ENCODE data around the gene ZMYND10. TPM values are rescaled to one million over a fixed set of nuclear protein-coding genes. Genes with fewer than 3 reads are reported as not detected.

ZMYND10 gene
- total RNA-seq, 2 donors from 2014 or later, result 3.9 to 10.9 TPM

DNA sequence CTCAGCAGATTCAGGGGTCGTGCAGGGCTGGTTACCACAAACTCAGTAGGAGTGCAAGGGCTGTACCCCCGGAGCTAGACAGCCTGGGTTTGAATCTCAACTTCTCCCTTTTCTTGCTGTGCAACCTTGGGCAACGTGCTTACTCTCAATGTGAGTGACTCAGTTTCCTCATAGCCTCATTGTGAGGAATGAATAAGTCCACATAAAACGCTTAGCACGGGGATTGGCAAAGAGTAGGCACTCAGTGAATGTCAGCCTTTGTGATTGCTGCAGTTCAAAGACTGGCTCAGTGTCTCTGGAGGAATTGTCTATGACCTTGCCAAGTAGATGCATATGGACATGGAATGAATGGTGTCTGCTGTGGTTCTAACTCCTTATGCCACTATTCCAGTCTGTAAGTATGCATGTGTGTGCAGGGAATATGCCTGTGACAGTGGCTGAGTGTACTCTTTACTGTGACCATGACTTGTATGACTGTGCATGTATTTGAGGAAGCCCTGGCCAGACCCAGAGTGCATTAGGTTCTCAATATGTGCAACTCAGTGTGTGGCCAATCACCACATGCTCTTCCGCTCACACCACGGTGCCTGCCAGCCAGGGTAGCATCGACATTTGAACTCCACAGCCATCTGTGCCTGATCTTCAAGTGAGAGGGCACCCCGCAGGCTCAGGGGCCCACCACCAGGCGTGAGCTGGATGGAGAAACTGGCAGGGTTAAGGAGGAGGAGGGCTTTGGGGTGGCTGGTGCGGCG lies 45.4 kb downstream of the ZMYND10 start:
- peak overlapping the region; percentile 94 for H3K27ac Mint-ChIP-seq
- no peaks in the 10 kb centered on the region for H3K27me3 Mint-ChIP-seq
- H3K4me1 Mint-ChIP-seq, result peaks cover 8% of the 10 kb centered on the region
- no peaks in the 10 kb centered on the region for H3K9me3 Mint-ChIP-seq
- no peaks in the 10 kb centered on the region for H3K36me3 Mint-ChIP-seq (ENCODE audit: low read depth)
- peak overlapping the region; percentile 98 for H3K4me3 Mint-ChIP-seq
- ATAC-seq (replicated peaks), result peak; percentile 38

DNA sequence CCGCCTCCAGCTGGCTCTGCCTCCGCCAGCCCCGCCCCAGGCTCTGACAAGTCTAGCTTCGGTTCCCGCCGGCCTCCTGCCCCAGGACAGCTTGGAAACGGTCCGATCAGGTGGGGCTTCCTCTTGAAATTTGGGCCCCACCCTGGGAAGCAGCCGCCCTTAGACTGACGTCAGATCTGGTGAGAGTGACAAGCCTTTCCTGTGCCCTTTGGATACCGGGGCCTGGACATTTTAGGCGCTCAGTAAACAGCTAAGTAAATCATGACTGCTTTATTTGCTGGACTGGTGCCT lies 45.9 kb downstream of the ZMYND10 start:
- Mint-ChIP-seq H3K9me3 (no peaks in the 10 kb centered on the region), H3K36me3 (ENCODE audit: low read depth) (no peaks in the 10 kb centered on the region), H3K4me3 (peak overlapping the region; percentile 98), H3K27ac (peak overlapping the region; percentile 94), H3K27me3 (no peaks in the 10 kb centered on the region), H3K4me1 (peaks cover 8% of the 10 kb centered on the region)
- no peak for ATAC-seq (replicated peaks)

DNA sequence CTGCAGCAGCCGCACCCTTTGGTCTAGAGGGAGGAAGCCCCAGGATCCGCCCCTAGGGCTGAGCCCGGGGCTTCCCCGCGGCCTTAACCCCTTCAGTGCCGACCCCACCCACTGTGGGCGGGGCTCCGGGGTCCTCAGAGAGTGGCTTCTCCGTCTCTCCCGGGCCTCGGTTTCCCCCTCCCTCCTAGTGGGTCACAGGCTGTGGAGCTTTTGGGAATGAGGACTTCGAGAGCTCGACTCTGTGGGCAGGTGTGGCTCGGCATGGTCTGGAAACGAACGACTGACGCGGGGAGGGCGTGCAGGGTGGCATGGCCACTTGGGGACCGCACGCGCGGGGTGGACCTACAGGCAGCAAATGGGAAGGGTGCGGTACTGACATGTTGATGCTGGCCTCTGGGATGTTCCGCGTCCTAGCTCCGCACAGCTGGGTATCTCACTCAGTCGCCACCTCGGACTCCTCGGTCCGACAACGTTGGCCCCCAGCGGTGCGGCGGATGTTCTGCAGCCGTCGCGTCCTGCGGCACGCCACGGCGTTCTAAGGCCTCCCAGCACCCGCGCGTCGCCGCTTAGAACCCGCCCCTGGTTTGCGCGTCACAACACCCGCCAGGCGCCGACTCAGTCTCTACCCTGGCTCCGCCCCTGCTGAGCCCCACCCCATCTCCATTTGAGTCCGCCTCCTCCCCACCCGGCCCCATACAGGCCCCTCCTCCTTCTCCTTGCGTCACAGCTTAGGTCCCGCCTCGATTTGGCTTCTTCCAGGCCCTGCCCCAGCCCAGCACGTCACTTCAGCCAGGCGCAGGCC lies 46.5 kb downstream of the ZMYND10 start, which contains the start of the genes HYAL3 and NAA80:
TSS of gene HYAL3 (minus strand) at position 570 of the 802 bp plus-strand sequence. CDS start 3,803 bp downstream, outside the sequence.
TSS of gene NAA80 (minus strand) at position 570 of the 802 bp plus-strand sequence. CDS start 1,942 bp downstream, outside the sequence.
- Mint-ChIP-seq H3K4me3 (peak within 1 kb of the TSS; percentile 98), H3K27ac (peak within 1 kb of the TSS; percentile 94), H3K27me3 (no peaks in the 10 kb centered on the region), H3K36me3 (ENCODE audit: low read depth) (no peaks in the 10 kb centered on the region), H3K9me3 (no peaks in the 10 kb centered on the region), H3K4me1 (peaks cover 8% of the 10 kb centered on the region)
- ATAC-seq (replicated peaks), result peak; percentile 90

DNA sequence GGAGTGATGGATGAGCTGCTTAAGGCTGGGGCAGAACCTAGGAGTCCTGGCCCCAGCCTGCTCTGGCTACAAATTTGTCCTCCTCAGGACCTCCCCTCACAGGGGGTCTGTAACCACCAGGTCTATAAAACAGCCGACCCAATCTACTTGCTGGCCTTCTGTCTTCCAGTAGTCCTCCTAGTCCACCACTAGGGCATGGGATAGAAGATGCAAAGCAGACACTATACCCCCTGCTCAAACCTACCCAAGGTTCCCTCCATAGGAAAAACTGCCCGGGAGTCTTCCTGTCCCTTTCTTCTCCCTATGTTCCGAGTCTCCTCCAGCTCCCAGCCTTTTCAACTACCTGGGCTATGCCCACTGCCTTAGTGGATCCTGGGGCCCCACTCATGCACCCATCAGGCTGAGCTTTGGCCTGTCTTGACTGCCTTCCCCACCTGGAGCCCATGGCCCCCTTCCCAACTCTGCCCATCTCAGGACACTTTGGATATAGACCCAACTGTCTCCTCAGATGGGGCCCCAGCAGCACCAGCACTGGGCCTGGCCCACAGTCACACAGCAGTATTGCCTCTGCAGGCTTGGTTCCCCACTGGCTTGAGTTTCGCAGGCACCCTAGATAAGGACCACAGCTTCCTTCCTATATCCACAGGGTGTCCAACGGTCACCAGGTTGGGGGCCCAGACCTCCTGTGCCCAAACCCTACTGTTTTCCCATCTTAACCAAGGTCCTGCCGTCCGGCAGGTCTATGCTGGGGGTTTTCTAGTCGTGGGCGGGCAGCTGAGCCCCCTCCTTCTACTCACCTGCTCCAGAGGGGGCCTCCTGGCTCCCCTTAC lies 47.4 kb downstream of the ZMYND10 start:
- H3K27ac Mint-ChIP-seq, result peak overlapping the region; percentile 94
- ATAC-seq (replicated peaks), result no peak
- no peaks in the 10 kb centered on the region for H3K36me3 Mint-ChIP-seq (ENCODE audit: low read depth)
- H3K4me1 Mint-ChIP-seq, result peaks cover 8% of the 10 kb centered on the region
- H3K27me3 Mint-ChIP-seq, result no peaks in the 10 kb centered on the region
- H3K4me3 Mint-ChIP-seq, result peak overlapping the region; percentile 98
- H3K9me3 Mint-ChIP-seq, result no peaks in the 10 kb centered on the region

DNA sequence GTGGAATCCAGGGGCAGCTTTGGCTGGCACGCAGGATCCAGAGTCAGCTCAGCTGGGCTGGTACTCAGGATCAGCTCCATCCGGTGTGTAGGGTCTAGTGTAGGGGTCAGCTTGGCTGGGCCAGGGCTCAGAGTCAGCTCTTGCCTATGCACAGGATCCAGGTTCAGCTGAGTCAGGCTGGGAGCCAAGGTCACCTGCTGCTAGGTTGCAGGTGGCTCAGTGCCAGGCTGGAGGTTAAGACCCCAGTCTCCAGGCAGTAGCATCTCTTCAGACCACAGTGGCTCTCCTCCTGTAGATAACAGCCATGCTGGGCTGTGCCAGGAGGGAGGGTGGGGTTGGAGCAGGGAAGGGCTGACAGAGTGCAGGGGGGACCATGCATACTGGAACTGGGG lies 48.2 kb downstream of the ZMYND10 start:
- Mint-ChIP-seq H3K27ac (no peak overlapping the region), H3K4me3 (peak overlapping the region; percentile 98)
- no peak for ATAC-seq (replicated peaks)

DNA sequence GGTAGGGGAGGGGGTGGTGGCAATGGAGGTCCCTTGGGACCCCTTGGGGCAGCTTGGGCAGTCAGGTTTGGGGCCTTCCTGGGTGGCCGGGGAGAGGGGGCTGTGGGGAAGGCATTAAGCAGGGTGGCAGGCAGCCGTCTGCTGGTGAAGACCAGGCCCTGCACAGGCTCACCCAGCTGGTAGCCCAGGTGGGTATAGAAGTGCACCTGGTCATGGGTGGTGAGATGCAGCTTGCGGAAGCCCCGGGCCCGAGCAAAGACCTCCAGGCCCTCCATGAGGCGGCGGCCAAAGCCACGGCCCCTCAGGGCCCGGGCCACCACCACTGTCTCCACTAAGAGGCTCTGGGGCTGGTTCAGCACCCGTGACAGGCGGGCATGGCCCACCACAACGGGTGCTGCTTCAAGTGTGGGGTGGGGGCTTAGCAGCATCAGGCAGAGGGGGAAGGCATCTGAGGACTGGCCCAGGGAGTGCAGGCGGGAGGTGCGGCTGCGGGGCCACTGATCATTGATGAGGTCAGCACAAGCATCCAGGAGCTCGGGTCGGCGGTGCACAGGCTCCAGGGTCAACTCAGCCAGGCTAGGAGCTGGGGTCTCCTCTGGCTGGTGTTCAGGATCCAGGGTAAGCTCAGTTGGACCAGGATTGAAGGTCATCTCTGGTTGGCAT lies 48.7 kb downstream of the ZMYND10 start:
- Mint-ChIP-seq H3K27me3 (no peaks in the 10 kb centered on the region), H3K4me1 (peaks cover 16% of the 10 kb centered on the region), H3K36me3 (ENCODE audit: low read depth) (no peaks in the 10 kb centered on the region), H3K27ac (no peak overlapping the region), H3K4me3 (peak overlapping the region; percentile 98), H3K9me3 (no peaks in the 10 kb centered on the region)
- no peak for ATAC-seq (replicated peaks)

More for the DNA sequence above, 48.2 kb downstream of the ZMYND10 start:
- Mint-ChIP-seq H3K27me3 (no peaks in the 10 kb centered on the region), H3K4me1 (peaks cover 15% of the 10 kb centered on the region), H3K36me3 (ENCODE audit: low read depth) (no peaks in the 10 kb centered on the region), H3K9me3 (no peaks in the 10 kb centered on the region)

DNA sequence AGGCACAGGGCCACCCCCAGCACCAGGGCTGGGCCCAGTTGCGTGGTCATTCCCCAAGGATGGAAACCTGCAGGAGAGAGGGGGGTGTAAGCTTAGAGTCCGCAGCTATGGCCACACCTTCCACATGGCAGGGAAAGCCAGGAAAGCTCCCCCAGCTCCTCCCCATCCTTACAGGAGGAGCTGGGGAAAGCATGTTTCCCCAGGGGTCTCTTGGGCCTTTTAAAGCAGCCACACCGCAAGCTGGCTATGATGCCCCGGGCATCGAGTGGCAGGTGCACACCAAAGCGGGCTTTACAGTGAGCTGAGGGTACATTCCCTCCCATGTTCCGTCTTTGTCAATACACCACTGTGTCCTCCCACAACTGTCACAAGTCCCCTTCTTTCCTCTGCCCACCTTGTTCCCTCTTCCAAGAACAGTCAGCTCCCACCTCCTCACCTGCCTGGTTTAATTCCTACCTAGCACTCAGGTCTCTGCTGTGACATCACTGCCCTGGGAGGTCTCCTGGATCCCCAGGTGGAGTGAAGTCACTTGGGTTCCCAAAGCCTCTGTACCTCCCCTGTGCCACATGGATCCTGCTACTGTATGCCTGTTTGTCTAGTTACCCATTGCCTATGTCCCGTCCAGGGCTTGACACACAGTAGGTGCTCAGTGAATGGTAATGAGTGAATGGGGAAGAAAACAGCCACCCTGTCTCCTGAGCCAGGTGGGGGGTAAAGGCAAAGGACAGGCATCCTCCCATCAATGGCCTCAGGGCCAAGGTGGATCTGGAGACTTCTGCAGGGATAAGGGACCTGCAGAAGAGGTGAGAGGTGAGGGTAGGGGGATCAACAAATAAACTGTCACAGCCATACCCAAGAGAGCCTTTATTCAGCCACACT lies 49.7 kb downstream of the ZMYND10 start:
- no peak for ATAC-seq (replicated peaks)
- Mint-ChIP-seq H3K36me3 (ENCODE audit: low read depth) (peaks cover 10% of the 10 kb centered on the region), H3K27me3 (no peaks in the 10 kb centered on the region), H3K4me1 (peaks cover 22% of the 10 kb centered on the region), H3K27ac (no peak overlapping the region), H3K4me3 (no peak overlapping the region), H3K9me3 (no peaks in the 10 kb centered on the region)

DNA sequence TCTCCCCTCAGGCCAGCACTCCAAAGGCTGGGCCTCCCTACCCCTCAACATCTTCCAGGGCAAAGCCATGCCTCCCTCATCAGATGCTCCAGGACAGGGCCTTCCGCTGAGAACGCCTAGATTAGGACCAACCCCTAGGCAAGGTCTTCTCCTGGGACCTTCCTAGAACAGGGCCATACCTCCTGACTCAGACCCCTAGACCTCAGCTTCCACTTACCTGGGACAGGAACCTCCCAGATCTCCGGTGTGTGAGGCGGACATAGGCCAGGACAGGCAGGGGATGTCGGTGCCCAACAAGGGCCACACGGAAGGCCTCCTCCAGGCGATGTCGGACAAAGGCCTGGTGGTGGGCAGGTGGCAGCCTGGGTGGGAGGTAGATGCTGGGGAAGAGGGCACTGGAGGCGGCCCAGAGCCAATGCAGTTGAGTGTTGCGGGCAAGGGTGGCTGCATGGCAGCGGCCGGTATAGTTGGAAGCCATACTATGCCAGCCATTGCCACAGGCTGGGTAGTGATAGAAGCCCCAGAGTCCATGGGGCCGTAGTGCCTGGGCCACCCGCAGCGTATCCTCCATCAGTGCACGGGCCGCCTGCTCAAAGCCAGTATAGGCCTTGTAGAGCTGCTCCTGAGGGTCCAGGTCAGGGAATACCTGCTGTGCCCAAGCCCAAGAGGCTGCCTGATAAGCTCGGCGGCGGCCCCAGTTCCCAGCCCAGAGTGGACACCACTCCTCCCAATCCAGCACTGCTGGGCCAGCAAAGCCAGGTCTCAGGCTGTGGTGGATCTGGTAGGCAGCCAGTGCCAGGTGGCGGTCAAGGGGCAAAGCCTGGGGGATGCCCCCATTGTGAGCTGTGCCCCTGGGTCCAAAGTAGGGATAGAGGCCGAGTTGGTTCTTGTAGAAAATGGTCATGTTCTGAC lies 50.8 kb downstream of the ZMYND10 start:
- H3K4me3 Mint-ChIP-seq, result no peak overlapping the region
- no peaks in the 10 kb centered on the region for H3K27me3 Mint-ChIP-seq
- no peak overlapping the region for H3K27ac Mint-ChIP-seq
- no peaks in the 10 kb centered on the region for H3K9me3 Mint-ChIP-seq
- ATAC-seq (replicated peaks), result no peak
- H3K36me3 Mint-ChIP-seq (ENCODE audit: low read depth), result peaks cover 18% of the 10 kb centered on the region
- peaks cover 14% of the 10 kb centered on the region for H3K4me1 Mint-ChIP-seq

DNA sequence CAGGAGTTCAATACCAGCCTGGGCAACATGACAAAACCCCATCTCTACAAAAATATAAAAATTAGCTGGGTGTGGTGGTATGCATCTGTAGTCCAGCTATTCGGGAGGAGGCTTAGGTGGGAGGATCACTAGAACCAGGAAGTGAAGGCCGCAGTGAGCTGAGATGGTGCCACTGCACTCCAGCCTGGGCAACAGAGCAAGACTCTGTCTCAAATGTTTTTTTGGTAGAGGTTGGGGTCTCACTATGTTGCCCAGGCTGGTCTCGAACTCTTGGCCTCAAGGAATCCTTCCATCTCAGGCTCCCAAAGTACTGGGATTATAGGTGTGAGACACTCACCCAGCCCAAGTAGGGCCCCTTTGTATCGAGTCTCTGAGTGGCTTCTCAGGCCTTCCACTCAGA lies 51.4 kb downstream of the ZMYND10 start:
- Mint-ChIP-seq H3K27me3 (no peaks in the 10 kb centered on the region), H3K4me3 (peak overlapping the region; percentile 89), H3K36me3 (ENCODE audit: low read depth) (peaks cover 25% of the 10 kb centered on the region), H3K9me3 (no peaks in the 10 kb centered on the region), H3K27ac (no peak overlapping the region), H3K4me1 (peaks cover 14% of the 10 kb centered on the region)
- no peak for ATAC-seq (replicated peaks)

DNA sequence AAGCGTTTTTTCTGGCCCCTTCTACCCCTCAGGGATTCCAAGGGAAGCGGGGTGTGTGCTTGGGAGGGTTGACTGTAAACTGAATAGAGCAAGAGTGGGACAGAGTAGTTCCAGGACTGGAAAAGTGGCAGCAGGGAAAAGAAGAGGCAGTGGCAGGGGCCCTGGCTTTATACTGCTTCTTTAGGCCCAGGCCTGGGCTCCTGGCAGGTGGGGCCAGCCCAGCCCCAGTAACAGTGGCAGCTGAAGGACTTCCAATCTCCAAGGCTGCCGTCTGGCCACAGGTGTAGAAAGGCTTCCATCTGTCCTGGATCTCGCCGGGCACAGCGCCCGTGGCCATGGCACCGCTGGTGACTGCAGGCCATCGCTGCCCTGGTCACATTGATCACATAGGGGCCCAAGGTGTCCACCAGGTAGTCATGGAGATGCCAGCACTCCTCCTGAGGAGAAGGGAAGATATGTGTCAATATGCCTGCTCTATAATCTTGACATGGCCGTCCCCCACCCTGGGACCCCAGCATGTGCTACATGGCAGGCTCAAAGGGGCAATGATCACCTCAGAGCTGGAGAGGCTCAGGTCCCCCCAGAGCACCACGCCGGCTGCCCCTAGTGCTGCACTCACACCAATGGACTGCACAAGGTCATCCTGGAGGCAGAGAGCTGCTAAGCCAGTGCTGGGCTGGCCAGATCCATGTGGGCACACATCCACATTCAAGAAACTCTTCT lies 52.3 kb downstream of the ZMYND10 start:
- Mint-ChIP-seq H3K27ac (peak overlapping the region; percentile 90), H3K4me1 (peaks cover 14% of the 10 kb centered on the region), H3K4me3 (peak overlapping the region; percentile 89), H3K9me3 (no peaks in the 10 kb centered on the region), H3K36me3 (ENCODE audit: low read depth) (peaks cover 33% of the 10 kb centered on the region), H3K27me3 (no peaks in the 10 kb centered on the region)
- no peak for ATAC-seq (replicated peaks)

DNA sequence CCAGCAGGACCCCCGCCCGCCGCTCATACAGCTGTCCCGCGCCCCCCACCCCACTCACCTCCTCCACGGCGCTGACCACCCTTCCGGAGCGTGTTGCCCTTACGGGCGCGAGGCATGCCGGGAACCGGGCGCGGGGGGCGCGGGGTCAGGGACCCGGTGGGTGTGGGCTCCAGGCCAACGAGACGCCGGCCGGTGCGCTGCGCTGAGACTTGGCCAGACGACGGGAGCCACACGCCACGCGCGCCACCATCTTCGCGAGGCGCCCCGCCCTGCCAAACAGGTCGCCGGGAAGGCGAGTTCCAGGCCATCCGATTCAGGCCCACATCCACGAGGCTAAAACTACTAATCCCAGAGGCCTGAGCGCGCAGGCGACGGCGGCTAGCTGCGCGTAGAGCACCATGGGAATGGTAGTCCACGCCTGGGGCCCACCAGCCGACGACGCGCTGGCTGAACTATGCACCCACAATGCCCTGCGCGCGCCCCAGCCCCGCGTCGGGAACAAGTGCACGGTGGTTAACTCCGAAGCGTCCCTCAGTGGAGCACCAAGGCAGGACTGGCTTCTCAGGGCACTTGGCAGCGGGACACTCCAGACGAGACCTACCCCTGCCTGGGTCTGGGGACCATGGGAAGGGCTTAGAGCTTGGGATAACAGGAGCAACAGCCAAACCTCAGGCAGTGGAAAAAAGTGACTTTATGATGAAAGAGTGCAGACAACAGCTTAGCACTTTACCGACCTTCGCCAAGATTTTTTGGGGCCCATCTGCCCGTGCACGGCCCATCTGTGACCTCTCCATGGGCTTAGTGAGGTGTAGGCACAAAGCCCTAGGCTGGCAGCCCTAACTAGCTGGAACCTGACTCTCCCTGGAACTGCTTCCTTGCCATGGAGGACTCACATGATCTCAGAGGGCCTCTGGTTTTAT lies 53.1 kb downstream of the ZMYND10 start, which contains the start of gene IFRD2:
TSS of gene IFRD2 (minus strand) at position 271 of the 920 bp plus-strand sequence. CDS start at position 116, 155 bp downstream.
- Mint-ChIP-seq H3K27me3 (no peaks in the 10 kb centered on the region), H3K4me1 (peaks cover 14% of the 10 kb centered on the region), H3K4me3 (peak within 1 kb of the TSS; percentile 89), H3K27ac (peak within 1 kb of the TSS; percentile 96), H3K36me3 (ENCODE audit: low read depth) (peaks cover 42% of the 10 kb centered on the region), H3K9me3 (no peaks in the 10 kb centered on the region)
- ATAC-seq (replicated peaks), result peak; percentile 99
